Measurements from ENCODE around the gene ADAMTS9.

- peak; percentile 80 for TF ChIP-seq GATA3 (IDR thresholded peaks at IDR 0.05; ENCODE audit: low read depth, low read length)
- peak; percentile 89 for TF ChIP-seq GATA2 (IDR thresholded peaks at IDR 0.05; ENCODE audit: low read depth, low read length)
These were observed 13.2 kb downstream of the ADAMTS9 start for GRCh38 chr3:64674591-64675076.

Measured in SH-SY5Y (cell line).